ENCODE results near the gene MED13L.

DNA sequence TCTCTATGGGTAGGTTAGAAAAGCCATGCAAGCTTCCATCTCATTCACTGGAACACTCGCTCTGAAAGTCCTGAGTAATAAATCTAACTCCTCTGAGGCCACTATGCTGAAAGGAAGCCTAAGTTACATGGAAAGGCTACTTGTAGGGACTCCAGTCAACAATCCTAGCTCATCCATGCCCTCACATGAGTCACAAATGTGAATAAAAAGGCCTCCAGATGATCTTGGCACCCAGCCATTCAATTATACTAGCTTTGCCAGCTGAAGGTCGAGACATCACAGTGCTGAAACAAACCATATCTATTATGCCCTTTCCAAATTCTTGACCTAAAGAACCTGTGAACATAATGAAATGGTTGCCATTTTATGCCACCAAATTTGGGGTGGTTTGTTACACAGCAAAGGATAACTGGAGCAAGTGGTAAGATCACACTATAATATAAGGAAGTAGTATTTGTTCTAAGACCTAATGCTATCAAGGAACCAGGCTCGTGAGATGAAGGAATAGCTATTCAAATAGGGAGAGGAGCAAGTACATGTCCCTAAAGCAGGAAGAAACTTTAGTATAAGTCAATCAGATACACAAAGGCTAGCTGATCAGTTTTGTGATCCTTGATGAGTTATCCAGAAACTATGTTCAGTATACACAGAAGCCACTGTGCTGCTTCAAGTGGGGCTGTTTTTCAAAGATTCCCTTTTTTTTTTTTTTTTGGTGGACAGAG is 142.1 kb downstream of the MED13L start:
- TF ChIP-seq POLR2A (IDR thresholded peaks at IDR 0.05; ENCODE audit: low read depth, low read length) (no peak), SMC3 (IDR thresholded peaks at IDR 0.05; ENCODE audit: low read depth, low read length) (no peak), BHLHE40 (IDR thresholded peaks at IDR 0.05; ENCODE audit: low read depth, low read length) (no peak), FOS (IDR thresholded peaks at IDR 0.05; ENCODE audit: low read depth, low read length) (no peak; the same call in 1 of the 2 replicates), NFE2L2 (IDR thresholded peaks at IDR 0.05; ENCODE audit: low read depth, low read length) (no peak), RFX5 (IDR thresholded peaks at IDR 0.05; ENCODE audit: low read depth, low read length) (no peak), RAD21 (IDR thresholded peaks at IDR 0.05; ENCODE audit: low read length) (no peak)
- TF ChIP-seq, protein P1, sequence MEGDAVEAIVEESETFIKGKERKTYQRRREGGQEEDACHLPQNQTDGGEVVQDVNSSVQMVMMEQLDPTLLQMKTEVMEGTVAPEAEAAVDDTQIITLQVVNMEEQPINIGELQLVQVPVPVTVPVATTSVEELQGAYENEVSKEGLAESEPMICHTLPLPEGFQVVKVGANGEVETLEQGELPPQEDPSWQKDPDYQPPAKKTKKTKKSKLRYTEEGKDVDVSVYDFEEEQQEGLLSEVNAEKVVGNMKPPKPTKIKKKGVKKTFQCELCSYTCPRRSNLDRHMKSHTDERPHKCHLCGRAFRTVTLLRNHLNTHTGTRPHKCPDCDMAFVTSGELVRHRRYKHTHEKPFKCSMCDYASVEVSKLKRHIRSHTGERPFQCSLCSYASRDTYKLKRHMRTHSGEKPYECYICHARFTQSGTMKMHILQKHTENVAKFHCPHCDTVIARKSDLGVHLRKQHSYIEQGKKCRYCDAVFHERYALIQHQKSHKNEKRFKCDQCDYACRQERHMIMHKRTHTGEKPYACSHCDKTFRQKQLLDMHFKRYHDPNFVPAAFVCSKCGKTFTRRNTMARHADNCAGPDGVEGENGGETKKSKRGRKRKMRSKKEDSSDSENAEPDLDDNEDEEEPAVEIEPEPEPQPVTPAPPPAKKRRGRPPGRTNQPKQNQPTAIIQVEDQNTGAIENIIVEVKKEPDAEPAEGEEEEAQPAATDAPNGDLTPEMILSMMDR (conservative IDR thresholded peaks at IDR 0.05; ENCODE audit: low read depth, low read length), result no peak
- TF ChIP-seq, protein P2, sequence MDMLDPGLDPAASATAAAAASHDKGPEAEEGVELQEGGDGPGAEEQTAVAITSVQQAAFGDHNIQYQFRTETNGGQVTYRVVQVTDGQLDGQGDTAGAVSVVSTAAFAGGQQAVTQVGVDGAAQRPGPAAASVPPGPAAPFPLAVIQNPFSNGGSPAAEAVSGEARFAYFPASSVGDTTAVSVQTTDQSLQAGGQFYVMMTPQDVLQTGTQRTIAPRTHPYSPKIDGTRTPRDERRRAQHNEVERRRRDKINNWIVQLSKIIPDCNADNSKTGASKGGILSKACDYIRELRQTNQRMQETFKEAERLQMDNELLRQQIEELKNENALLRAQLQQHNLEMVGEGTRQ (IDR thresholded peaks at IDR 0.05; ENCODE audit: low read depth, low read length), result no peak
